CD4-positive, CD25-positive, alpha-beta regulatory T cell (primary cell): ENCODE measurements around the gene CFAP210. TPM values are rescaled to one million over a fixed set of nuclear protein-coding genes. Genes with fewer than 3 reads are reported as not detected.

Source experiments
- ATAC-seq, 2 donors: fragments of 150-1000 bp; cut with Tn5 transposase; one replicate each; pipeline ENCODE4 v1.10.0; 2021; ENCODE audit warnings: low read depth in 2 of 2, moderate number of reproducible peaks in 2 of 2, moderate library complexity in 1 of 2
- DNase-seq, 3 donors: peaks; one replicate each; pipeline versions ENCODE4 v3.0.0 to v3.0.0-alpha.2; 2012 to 2022; ENCODE audit warnings: mixed read lengths in 1 of 3
- H3K27ac ChIP-seq: one replicate; pipeline ENCODE4 v1.7.0; 2013; ENCODE audit warnings: mild to moderate bottlenecking, low read length; ENCODE audit not compliant: insufficient read depth, poor library complexity, severe bottlenecking
- H3K27me3 ChIP-seq: one replicate; pipeline ENCODE4 v1.7.0; 2013; ENCODE audit warnings: low read length; ENCODE audit not compliant: control insufficient read depth, insufficient read depth
- H3K36me3 ChIP-seq: one replicate; pipeline ENCODE4 v1.7.0; 2013; ENCODE audit warnings: mild to moderate bottlenecking, low read length, moderate library complexity; ENCODE audit not compliant: control insufficient read depth, insufficient read depth
- H3K4me1 ChIP-seq: 2 replicates; pipeline ENCODE4 v1.7.0; 2013; ENCODE audit warnings: mild to moderate bottlenecking, low read length; ENCODE audit not compliant: insufficient read depth, control insufficient read depth, poor library complexity, severe bottlenecking
- H3K4me3 ChIP-seq: one replicate; pipeline ENCODE4 v1.7.0; 2013; ENCODE audit warnings: low read depth, mild to moderate bottlenecking, low read length, moderate library complexity
- H3K9me3 ChIP-seq, 2 experiments: 1 replicate in 1 of 2; 2 replicates in 1 of 2; pipeline ENCODE4 v1.7.0; 2013; ENCODE audit warnings: low read length in 2 of 2, mild to moderate bottlenecking in 1 of 2, moderate library complexity in 1 of 2; ENCODE audit not compliant: control insufficient read depth in 2 of 2
- H3K27ac Mint-ChIP-seq, 3 donors: one replicate each; pipeline ENCODE4 v1.8.0; 2020 to 2022; ENCODE audit warnings: mild to moderate bottlenecking in 3 of 3, mixed read lengths in 3 of 3, moderate library complexity in 2 of 3
- H3K27me3 Mint-ChIP-seq: one replicate; pipeline ENCODE4 v1.8.0; 2022; ENCODE audit warnings: mild to moderate bottlenecking, mixed read lengths
- H3K36me3 Mint-ChIP-seq: one replicate; pipeline ENCODE4 v1.8.0; 2020; ENCODE audit warnings: mixed read lengths
- H3K4me1 Mint-ChIP-seq, 4 donors: one replicate each; pipeline ENCODE4 v1.8.0; 2020 to 2022; ENCODE audit warnings: mixed read lengths in 4 of 4, mild to moderate bottlenecking in 1 of 4
- H3K4me3 Mint-ChIP-seq, 4 donors: one replicate each; pipeline ENCODE4 v1.8.0; 2020 to 2022; ENCODE audit warnings: mild to moderate bottlenecking in 4 of 4, mixed read lengths in 4 of 4, moderate library complexity in 3 of 4
- H3K9me3 Mint-ChIP-seq, 7 donors: one replicate each; pipeline ENCODE4 v1.8.0; 2020 to 2022; ENCODE audit warnings: mixed read lengths in 7 of 7, mild to moderate bottlenecking in 3 of 7, moderate library complexity in 2 of 7
- polyA plus RNA-seq, 4 donors: library from polyadenylated mRNA; unstranded; fragments of 300-500 nt; fragmentation: Illumina TruSeq; gene quantifications; one replicate each; pipeline ENCODE4 v1.2.3, GENCODE V29; 2021
- total RNA-seq: library from RNA; stranded (reverse); gene quantifications from one replicate; pipeline ENCODE4 v1.2.3, GENCODE V29; 2022

Gene CFAP210
- total and polyA plus RNA-seq, 5 donors from 2014 or later: not detected

- peaks cover 0 to 1% (median 0%) of the 10 kb centered on the region in 7 donors for H3K9me3 Mint-ChIP-seq
- Histone ChIP-seq H3K9me3 (no peaks in the 10 kb centered on the region), H3K36me3 (no peaks in the 10 kb centered on the region), H3K27me3 (no peaks in the 10 kb centered on the region), H3K27ac (no peak overlapping the region), H3K4me3 (no peak overlapping the region), H3K4me1 (no peaks in the 10 kb centered on the region)
- H3K27ac Mint-ChIP-seq: no peak overlapping the region
- DNase-seq: no peak
- no peaks in the 10 kb centered on the region for H3K36me3 Mint-ChIP-seq
- H3K4me1 Mint-ChIP-seq: no peaks in the 10 kb centered on the region
- ATAC-seq: no peak
- H3K4me3 Mint-ChIP-seq: no peak overlapping the region
- H3K27me3 Mint-ChIP-seq: peaks cover 1% of the 10 kb centered on the region
Measured at GRCh38 chr2:169717691-169718063, 23.5 kb upstream of the CFAP210 start.

- no peak overlapping the region for H3K4me3 ChIP-seq
- Mint-ChIP-seq H3K36me3 (no peaks in the 10 kb centered on the region), H3K9me3 (peaks cover 0 to 1% (median 0%) of the 10 kb centered on the region in 7 donors), H3K4me1 (no peaks in the 10 kb centered on the region), H3K27ac (no peak overlapping the region), H3K4me3 (no peak overlapping the region), H3K27me3 (no peaks in the 10 kb centered on the region)
- no peak overlapping the region for H3K27ac ChIP-seq
- ATAC-seq (no peak), DNase-seq (no peak)
- no peaks in the 10 kb centered on the region for H3K9me3 ChIP-seq
- H3K4me1 ChIP-seq: no peaks in the 10 kb centered on the region
- H3K36me3 ChIP-seq: no peaks in the 10 kb centered on the region
- no peaks in the 10 kb centered on the region for H3K27me3 ChIP-seq
Measured at GRCh38 chr2:169716938-169717690, 22.9 kb upstream of the CFAP210 start.

- Histone ChIP-seq H3K4me1 (no peaks in the 10 kb centered on the region), H3K27ac (no peak overlapping the region), H3K27me3 (no peaks in the 10 kb centered on the region), H3K9me3 (no peaks in the 10 kb centered on the region), H3K4me3 (no peak overlapping the region), H3K36me3 (no peaks in the 10 kb centered on the region)
- Mint-ChIP-seq H3K27ac (no peak overlapping the region), H3K4me1 (no peaks in the 10 kb centered on the region), H3K9me3 (peaks cover 0 to 7% (median 0%) of the 10 kb centered on the region in 7 donors), H3K27me3 (no peaks in the 10 kb centered on the region), H3K4me3 (no peak overlapping the region), H3K36me3 (no peaks in the 10 kb centered on the region)
- DNase-seq (no peak), ATAC-seq (no peak)
Measured at GRCh38 chr2:169716238-169716886, 22.2 kb upstream of the CFAP210 start.

GRCh38 chr2:169715379-169716237, 21.4 kb upstream of the CFAP210 start:
- Histone ChIP-seq H3K36me3 (no peaks in the 10 kb centered on the region), H3K4me3 (no peak overlapping the region), H3K27me3 (no peaks in the 10 kb centered on the region), H3K27ac (no peak overlapping the region), H3K9me3 (no peaks in the 10 kb centered on the region), H3K4me1 (no peaks in the 10 kb centered on the region)
- Mint-ChIP-seq H3K27ac (no peak overlapping the region), H3K9me3 (peaks cover 0 to 8% (median 0%) of the 10 kb centered on the region in 7 donors), H3K27me3 (no peaks in the 10 kb centered on the region), H3K4me1 (no peaks in the 10 kb centered on the region), H3K36me3 (no peaks in the 10 kb centered on the region), H3K4me3 (no peak overlapping the region)
- DNase-seq (no peak), ATAC-seq (no peak)

- Histone ChIP-seq H3K36me3 (no peaks in the 10 kb centered on the region), H3K4me1 (no peaks in the 10 kb centered on the region), H3K27me3 (no peaks in the 10 kb centered on the region), H3K4me3 (no peak overlapping the region), H3K27ac (no peak overlapping the region), H3K9me3 (no peaks in the 10 kb centered on the region)
- Mint-ChIP-seq H3K27ac (no peak overlapping the region), H3K4me1 (no peaks in the 10 kb centered on the region), H3K36me3 (no peaks in the 10 kb centered on the region), H3K9me3 (peaks cover 0 to 8% (median 0%) of the 10 kb centered on the region in 7 donors), H3K4me3 (no peak overlapping the region), H3K27me3 (no peaks in the 10 kb centered on the region)
- DNase-seq: no peak
- no peak for ATAC-seq
Measured at GRCh38 chr2:169714699-169715098, 20.5 kb upstream of the CFAP210 start.

GRCh38 chr2:169713331-169713730, 19.1 kb upstream of the CFAP210 start:
- Mint-ChIP-seq H3K27ac (no peak overlapping the region), H3K36me3 (no peaks in the 10 kb centered on the region), H3K27me3 (no peaks in the 10 kb centered on the region), H3K4me3 (no peak overlapping the region), H3K9me3 (peaks cover 0 to 8% (median 0%) of the 10 kb centered on the region in 7 donors), H3K4me1 (no peaks in the 10 kb centered on the region)
- Histone ChIP-seq H3K4me1 (no peaks in the 10 kb centered on the region), H3K9me3 (no peaks in the 10 kb centered on the region), H3K36me3 (no peaks in the 10 kb centered on the region), H3K27me3 (no peaks in the 10 kb centered on the region), H3K27ac (no peak overlapping the region), H3K4me3 (no peak overlapping the region)
- DNase-seq: no peak
- no peak for ATAC-seq

GRCh38 chr2:169712791-169713227, 18.6 kb upstream of the CFAP210 start:
- DNase-seq (no peak), ATAC-seq (no peak)
- H3K4me3 ChIP-seq: no peak overlapping the region
- no peaks in the 10 kb centered on the region for H3K27me3 ChIP-seq
- no peaks in the 10 kb centered on the region for H3K36me3 ChIP-seq
- H3K4me1 ChIP-seq: no peaks in the 10 kb centered on the region
- Mint-ChIP-seq H3K36me3 (no peaks in the 10 kb centered on the region), H3K9me3 (peaks cover 0 to 8% (median 0%) of the 10 kb centered on the region in 7 donors), H3K4me1 (no peaks in the 10 kb centered on the region), H3K27me3 (no peaks in the 10 kb centered on the region), H3K27ac (no peak overlapping the region), H3K4me3 (peak overlapping the region in 1 of 4 donors; percentile 10)
- H3K9me3 ChIP-seq: no peaks in the 10 kb centered on the region
- no peak overlapping the region for H3K27ac ChIP-seq
